Activated CD4-positive, alpha-beta T cell treated with anti-CD3 and anti-CD28 coated beads, Interleukin-2, amount 10 ng/mL, durations not matched to agents 7 days and 5 days (primary cell): ENCODE results near the gene GPBAR1. TPM values are rescaled to one million over a fixed set of nuclear protein-coding genes. Genes with fewer than 3 reads are reported as not detected.

Source experiments
- CTCF ChIA-PET: fragments of 350-600 bp; sonication (Branson Sonifier 250); formaldehyde crosslinking; loops from one replicate; lab custom pipeline; 2021; ENCODE audit warnings: antibody characterized with exemption; lab: Charles Lee
- POLR2A ChIA-PET: fragments of 350-600 bp; sonication (Branson Sonifier 250); formaldehyde crosslinking; loops from one replicate; lab custom pipeline; 2021; ENCODE audit warnings: antibody characterized with exemption; lab: Charles Lee
- DNase-seq: peaks from one replicate; pipeline ENCODE4 v3.0.0-alpha.2; 2020
- H3K27ac Mint-ChIP-seq: one replicate; pipeline ENCODE4 v1.8.0; 2021; ENCODE audit warnings: mild to moderate bottlenecking, moderate library complexity, mixed read lengths
- H3K27me3 Mint-ChIP-seq: one replicate; pipeline ENCODE4 v1.8.0; 2021; ENCODE audit warnings: mixed read lengths
- H3K36me3 Mint-ChIP-seq: one replicate; pipeline ENCODE4 v1.8.0; 2021; ENCODE audit warnings: low read depth, mixed read lengths
- H3K4me1 Mint-ChIP-seq: one replicate; pipeline ENCODE4 v1.8.0; 2021; ENCODE audit warnings: mixed read lengths
- H3K4me3 Mint-ChIP-seq: one replicate; pipeline ENCODE4 v1.8.0; 2021; ENCODE audit warnings: mild to moderate bottlenecking, moderate library complexity, mixed read lengths
- H3K9me3 Mint-ChIP-seq: one replicate; pipeline ENCODE4 v1.8.0; 2021; ENCODE audit warnings: mixed read lengths
- total RNA-seq, 2 experiments: library from RNA; stranded (reverse); gene quantifications; one replicate each; pipeline ENCODE4 v1.2.3, GENCODE V29; 2021

Gene GPBAR1
- total RNA-seq, 2 experiments from 2014 or later, result 1.0 to 1.2 TPM

GRCh38 chr2:218293715-218294429 is 33.1 kb downstream of the GPBAR1 start:
- Mint-ChIP-seq H3K4me1 (peaks cover 49% of the 10 kb centered on the region), H3K27ac (no peak overlapping the region), H3K27me3 (no peaks in the 10 kb centered on the region), H3K36me3 (peaks cover 13% of the 10 kb centered on the region), H3K4me3 (no peak overlapping the region), H3K9me3 (no peaks in the 10 kb centered on the region)
- CTCF ChIA-PET, result interaction anchor here (0.6 to 7.3 kb wide), 6 partner anchors 8 to 108 kb away, joined by 3 to 67 read pairs (median 4); partner anchors contain the start of genes AAMP, CATIP and PNKD
- POLR2A ChIA-PET, result no interaction called here
- no peak for DNase-seq

GRCh38 chr2:218294430-218295022 is 33.7 kb downstream of the GPBAR1 start:
- no peak for DNase-seq
- Mint-ChIP-seq H3K4me3 (no peak overlapping the region), H3K27ac (peak overlapping the region; percentile 27), H3K27me3 (no peaks in the 10 kb centered on the region), H3K4me1 (peaks cover 44% of the 10 kb centered on the region), H3K36me3 (peaks cover 9% of the 10 kb centered on the region), H3K9me3 (no peaks in the 10 kb centered on the region)
- CTCF ChIA-PET, result interaction anchor here (0.6 to 7.3 kb wide), 5 partner anchors 8 to 107 kb away, joined by 4 to 67 read pairs (median 5); partner anchors contain the start of genes AAMP, CATIP and PNKD
- POLR2A ChIA-PET, result no interaction called here

- Mint-ChIP-seq H3K4me3 (no peak overlapping the region), H3K27ac (peak overlapping the region; percentile 50)
- POLR2A ChIA-PET, result interaction anchor here (0.6 kb wide), 1 partner anchor 399 kb away, joined by 4 read pairs; no protein-coding TSS in a partner anchor
Measured at GRCh38 chr2:218295029-218295428, 34.2 kb downstream of the GPBAR1 start.

GRCh38 chr2:218296200-218296599 is 35.4 kb downstream of the GPBAR1 start:
- H3K9me3 Mint-ChIP-seq, result no peaks in the 10 kb centered on the region
- POLR2A ChIA-PET, result no interaction called here
- no peak overlapping the region for H3K27ac Mint-ChIP-seq
- peaks cover 2% of the 10 kb centered on the region for H3K27me3 Mint-ChIP-seq
- H3K36me3 Mint-ChIP-seq, result no peaks in the 10 kb centered on the region
- DNase-seq, result no peak
- CTCF ChIA-PET, result interaction anchor here (0.7 to 1.8 kb wide), 7 partner anchors 8 to 269 kb away, joined by 3 to 9 read pairs (median 4); no protein-coding TSS in a partner anchor
- peaks cover 32% of the 10 kb centered on the region for H3K4me1 Mint-ChIP-seq
- H3K4me3 Mint-ChIP-seq, result no peak overlapping the region

More at GRCh38 chr2:218295029-218295428, 34.2 kb downstream of the GPBAR1 start:
- DNase-seq, result no peak
- peaks cover 4% of the 10 kb centered on the region for H3K36me3 Mint-ChIP-seq
- no peaks in the 10 kb centered on the region for H3K27me3 Mint-ChIP-seq
- H3K4me1 Mint-ChIP-seq, result peaks cover 40% of the 10 kb centered on the region
- no peaks in the 10 kb centered on the region for H3K9me3 Mint-ChIP-seq
- CTCF ChIA-PET, result interaction anchor here (0.6 to 7.3 kb wide), 6 partner anchors 9 to 101 kb away, joined by 4 to 67 read pairs (median 5); partner anchors contain the start of genes AAMP, CATIP and PNKD

GRCh38 chr2:218296847-218297246 is 36.0 kb downstream of the GPBAR1 start:
- no peak for DNase-seq
- no peaks in the 10 kb centered on the region for H3K9me3 Mint-ChIP-seq
- ChIA-PET POLR2A (no interaction called here), CTCF (interaction anchor here (1.0 to 1.4 kb wide), 2 partner anchors 12 to 97 kb away, joined by 3 read pairs; no protein-coding TSS in a partner anchor)
- no peak overlapping the region for H3K27ac Mint-ChIP-seq
- peaks cover 36% of the 10 kb centered on the region for H3K4me1 Mint-ChIP-seq
- H3K4me3 Mint-ChIP-seq, result no peak overlapping the region
- no peaks in the 10 kb centered on the region for H3K36me3 Mint-ChIP-seq
- H3K27me3 Mint-ChIP-seq, result peaks cover 2% of the 10 kb centered on the region

- no peak for DNase-seq
- H3K4me3 Mint-ChIP-seq, result no peak overlapping the region
- no peaks in the 10 kb centered on the region for H3K9me3 Mint-ChIP-seq
- H3K36me3 Mint-ChIP-seq, result no peaks in the 10 kb centered on the region
- peaks cover 2% of the 10 kb centered on the region for H3K27me3 Mint-ChIP-seq
- peaks cover 27% of the 10 kb centered on the region for H3K4me1 Mint-ChIP-seq
- CTCF ChIA-PET, result interaction anchor here (0.6 to 2.0 kb wide), 3 partner anchors 12 to 98 kb away, joined by 3 to 7 read pairs (median 4); no protein-coding TSS in a partner anchor
- H3K27ac Mint-ChIP-seq, result no peak overlapping the region
- POLR2A ChIA-PET, result interaction anchor here (0.9 kb wide), 1 partner anchor 12 kb away, joined by 3 read pairs; no protein-coding TSS in a partner anchor
Measured at GRCh38 chr2:218298314-218298875, 37.6 kb downstream of the GPBAR1 start.

GRCh38 chr2:218300141-218300540 is 39.3 kb downstream of the GPBAR1 start:
- CTCF ChIA-PET, result interaction anchor here (0.6 to 2.0 kb wide), 3 partner anchors 13 to 96 kb away, joined by 4 to 7 read pairs (median 4); no protein-coding TSS in a partner anchor
- Mint-ChIP-seq H3K4me3 (no peak overlapping the region), H3K4me1 (peaks cover 14% of the 10 kb centered on the region), H3K36me3 (no peaks in the 10 kb centered on the region), H3K27ac (no peak overlapping the region), H3K9me3 (no peaks in the 10 kb centered on the region), H3K27me3 (peaks cover 2% of the 10 kb centered on the region)
- DNase-seq, result no peak
- POLR2A ChIA-PET, result no interaction called here

- Mint-ChIP-seq H3K27ac (peak overlapping the region; percentile 60), H3K9me3 (no peaks in the 10 kb centered on the region), H3K27me3 (peaks cover 2% of the 10 kb centered on the region), H3K36me3 (no peaks in the 10 kb centered on the region), H3K4me1 (peaks cover 13% of the 10 kb centered on the region), H3K4me3 (no peak overlapping the region)
- CTCF ChIA-PET, result interaction anchor here (0.7 to 2.1 kb wide), 17 partner anchors 11 to 111 kb away, joined by 3 to 20 read pairs (median 5); partner anchors contain the start of gene CATIP
- DNase-seq, result peak; percentile 95
- POLR2A ChIA-PET, result no interaction called here
Measured at GRCh38 chr2:218301176-218301819, 40.5 kb downstream of the GPBAR1 start.

GRCh38 chr2:218305383-218305782 is 44.6 kb downstream of the GPBAR1 start:
- ChIA-PET CTCF (interaction anchor here (1.1 to 2.0 kb wide), 3 partner anchors 11 to 91 kb away, joined by 3 to 6 read pairs (median 6); partner anchors contain the start of gene CATIP), POLR2A (interaction anchor here (0.6 kb wide), 1 partner anchor 23 kb away, joined by 5 read pairs; no protein-coding TSS in a partner anchor)
- Mint-ChIP-seq H3K4me3 (no peak overlapping the region), H3K27me3 (peaks cover 2% of the 10 kb centered on the region), H3K4me1 (peaks cover 16% of the 10 kb centered on the region), H3K36me3 (no peaks in the 10 kb centered on the region), H3K9me3 (no peaks in the 10 kb centered on the region), H3K27ac (no peak overlapping the region)
- DNase-seq, result no peak

GRCh38 chr2:218306184-218306920 is 45.5 kb downstream of the GPBAR1 start:
- peaks cover 12% of the 10 kb centered on the region for H3K4me1 Mint-ChIP-seq
- POLR2A ChIA-PET, result no interaction called here
- CTCF ChIA-PET, result interaction anchor here (1.1 to 1.8 kb wide), 4 partner anchors 9 to 55 kb away, joined by 3 to 5 read pairs (median 4); partner anchors contain the start of gene CATIP
- no peak overlapping the region for H3K27ac Mint-ChIP-seq
- no peaks in the 10 kb centered on the region for H3K36me3 Mint-ChIP-seq
- no peaks in the 10 kb centered on the region for H3K9me3 Mint-ChIP-seq
- H3K4me3 Mint-ChIP-seq, result no peak overlapping the region
- DNase-seq, result no peak
- H3K27me3 Mint-ChIP-seq, result peaks cover 2% of the 10 kb centered on the region

- H3K4me1 Mint-ChIP-seq, result peaks cover 8% of the 10 kb centered on the region
- POLR2A ChIA-PET, result no interaction called here
- no peaks in the 10 kb centered on the region for H3K9me3 Mint-ChIP-seq
- DNase-seq, result no peak
- CTCF ChIA-PET, result interaction anchor here (0.6 to 1.8 kb wide), 12 partner anchors 8 to 896 kb away, joined by 3 to 5 read pairs (median 3); partner anchors contain the start of gene CATIP
- H3K36me3 Mint-ChIP-seq, result no peaks in the 10 kb centered on the region
- peaks cover 2% of the 10 kb centered on the region for H3K27me3 Mint-ChIP-seq
- H3K4me3 Mint-ChIP-seq, result no peak overlapping the region
- no peak overlapping the region for H3K27ac Mint-ChIP-seq
Measured at GRCh38 chr2:218307415-218308090, 46.7 kb downstream of the GPBAR1 start.
